ENCODE results near the gene C3orf20.

The C3orf20 gene

DNA sequence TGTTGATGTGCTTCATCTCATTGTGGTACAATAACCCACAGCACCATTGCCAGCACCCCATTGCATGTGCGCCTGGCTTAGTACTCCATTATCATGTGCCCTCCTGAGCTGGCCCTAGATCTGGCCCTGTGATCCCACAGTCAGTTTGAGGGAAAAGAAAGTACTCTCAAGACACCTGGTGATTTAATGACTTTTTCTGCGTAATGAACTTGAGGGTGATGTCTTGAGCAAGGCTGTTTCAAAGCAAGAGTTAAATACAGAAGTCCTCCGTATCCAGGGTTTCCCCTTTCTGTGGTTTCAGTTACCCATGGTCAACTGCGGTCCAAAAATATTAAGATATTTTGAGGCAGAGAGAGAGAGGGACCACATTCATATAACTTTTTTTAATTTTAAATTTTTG is 16.3 kb downstream of the C3orf20 start:
- Histone ChIP-seq H2AFZ (ENCODE audit: low read depth, low read length, severe bottlenecking) (no peak overlapping the region), H3K9me2 (replicated peaks; ENCODE audit: insufficient read depth, low read length) (no peaks in the 10 kb centered on the region), H4K20me1 (ENCODE audit: low read depth, low read length) (no peaks in the 10 kb centered on the region), H3K27me3 (ENCODE audit: low read length) (no peaks in the 10 kb centered on the region), H3K27ac (ENCODE audit: low read depth, low read length) (peak overlapping the region; percentile 99), H3F3A (ENCODE audit: insufficient read depth) (peaks cover 76% of the 10 kb centered on the region), H3K79me2 (ENCODE audit: insufficient read depth, low read length) (no peaks in the 10 kb centered on the region), H3K36me3 (ENCODE audit: low read length) (peaks cover 16% of the 10 kb centered on the region), H3K9ac (ENCODE audit: low read length) (peak overlapping the region; percentile 67), H3K9me3 (ENCODE audit: insufficient read depth, low read length) (peaks cover 6% of the 10 kb centered on the region; the same call in 1 of the 2 replicates), H3K4me2 (ENCODE audit: low read depth, low read length, poor library complexity, severe bottlenecking) (peak overlapping the region; percentile 92), H3K4me3 (ENCODE audit: insufficient read depth, low read length, poor library complexity, severe bottlenecking) (peak overlapping the region; percentile 5)
- TF ChIP-seq EZH2phosphoT487 (conservative IDR thresholded peaks at IDR 0.05; ENCODE audit: low read length) = no peak
- TF ChIP-seq, protein P1, sequence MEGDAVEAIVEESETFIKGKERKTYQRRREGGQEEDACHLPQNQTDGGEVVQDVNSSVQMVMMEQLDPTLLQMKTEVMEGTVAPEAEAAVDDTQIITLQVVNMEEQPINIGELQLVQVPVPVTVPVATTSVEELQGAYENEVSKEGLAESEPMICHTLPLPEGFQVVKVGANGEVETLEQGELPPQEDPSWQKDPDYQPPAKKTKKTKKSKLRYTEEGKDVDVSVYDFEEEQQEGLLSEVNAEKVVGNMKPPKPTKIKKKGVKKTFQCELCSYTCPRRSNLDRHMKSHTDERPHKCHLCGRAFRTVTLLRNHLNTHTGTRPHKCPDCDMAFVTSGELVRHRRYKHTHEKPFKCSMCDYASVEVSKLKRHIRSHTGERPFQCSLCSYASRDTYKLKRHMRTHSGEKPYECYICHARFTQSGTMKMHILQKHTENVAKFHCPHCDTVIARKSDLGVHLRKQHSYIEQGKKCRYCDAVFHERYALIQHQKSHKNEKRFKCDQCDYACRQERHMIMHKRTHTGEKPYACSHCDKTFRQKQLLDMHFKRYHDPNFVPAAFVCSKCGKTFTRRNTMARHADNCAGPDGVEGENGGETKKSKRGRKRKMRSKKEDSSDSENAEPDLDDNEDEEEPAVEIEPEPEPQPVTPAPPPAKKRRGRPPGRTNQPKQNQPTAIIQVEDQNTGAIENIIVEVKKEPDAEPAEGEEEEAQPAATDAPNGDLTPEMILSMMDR (IDR thresholded peaks at IDR 0.05; ENCODE audit: insufficient read depth, low read length, poor library complexity, severe bottlenecking) = no peak

DNA sequence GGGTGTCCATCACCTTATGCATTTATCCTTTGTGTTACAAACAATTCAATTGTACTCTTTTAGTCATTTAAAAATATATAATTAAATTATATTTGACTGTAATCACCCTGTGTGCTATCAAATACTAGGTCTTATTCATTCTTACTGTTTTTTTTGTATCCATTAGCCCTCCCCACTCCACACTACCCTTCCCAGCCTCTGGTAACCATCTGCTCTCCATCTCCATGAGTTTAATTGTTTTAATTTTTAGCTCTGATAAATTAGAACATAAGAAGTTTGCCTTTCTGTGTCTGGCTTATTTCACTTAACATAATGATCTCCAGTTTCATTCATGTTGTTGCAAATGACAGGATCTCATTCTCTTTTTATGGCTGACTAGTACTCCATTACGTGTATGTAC is 16.8 kb downstream of the C3orf20 start:
- peak overlapping the region; percentile 49 for H3K9ac ChIP-seq (ENCODE audit: low read length)

DNA sequence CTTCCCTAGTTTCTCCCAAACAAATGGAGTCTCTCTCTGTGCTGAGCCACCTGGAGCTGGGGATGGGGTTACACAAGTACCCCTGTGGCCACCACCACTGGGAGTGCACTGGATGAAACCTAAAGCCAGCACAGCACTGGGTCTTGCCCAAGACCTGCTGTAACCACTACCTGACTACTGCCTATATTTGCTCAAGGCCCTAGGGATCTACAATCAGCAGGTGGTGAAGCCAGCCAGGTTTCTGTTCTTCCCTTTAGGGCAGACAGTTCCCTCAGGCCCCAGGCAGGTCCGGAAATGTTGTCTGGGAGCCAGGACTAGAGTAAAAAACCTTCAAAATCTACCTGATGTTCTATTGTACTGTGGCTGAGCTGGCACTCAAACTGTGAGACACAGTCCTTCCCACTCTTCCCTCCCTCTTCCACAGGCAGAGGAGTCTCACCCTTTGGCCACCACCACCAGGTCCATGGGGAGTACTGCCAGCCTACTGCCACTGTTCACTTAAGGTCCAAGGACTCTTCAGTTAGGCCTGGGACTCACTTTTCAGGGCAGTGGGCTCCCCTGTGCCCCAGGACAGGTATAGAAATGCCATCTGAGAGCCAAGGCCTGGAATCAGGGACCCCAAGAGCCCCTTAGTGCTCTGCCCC is 23.8 kb downstream of the C3orf20 start:
- Histone ChIP-seq H3K9me3 (ENCODE audit: insufficient read depth, low read length) (no peaks in the 10 kb centered on the region), H3K4me2 (ENCODE audit: low read depth, low read length, poor library complexity, severe bottlenecking) (peak overlapping the region; percentile 33), H3K9ac (ENCODE audit: low read length) (peak overlapping the region; percentile 45), H3K9me2 (replicated peaks; ENCODE audit: insufficient read depth, low read length) (no peaks in the 10 kb centered on the region), H3K79me2 (ENCODE audit: insufficient read depth, low read length) (no peaks in the 10 kb centered on the region), H3K27ac (ENCODE audit: low read depth, low read length) (peak overlapping the region; percentile 67), H3K36me3 (ENCODE audit: low read length) (peaks cover 9% of the 10 kb centered on the region; the same call in 1 of the 2 replicates), H4K20me1 (ENCODE audit: low read depth, low read length) (no peaks in the 10 kb centered on the region), H3K4me3 (ENCODE audit: insufficient read depth, low read length, poor library complexity, severe bottlenecking) (no peak overlapping the region), H2AFZ (ENCODE audit: low read depth, low read length, severe bottlenecking) (no peak overlapping the region), H3K27me3 (ENCODE audit: low read length) (no peaks in the 10 kb centered on the region), H3F3A (ENCODE audit: insufficient read depth) (peaks cover 7% of the 10 kb centered on the region; the same call in 1 of the 2 replicates)
- no peak for TF ChIP-seq EZH2phosphoT487 (conservative IDR thresholded peaks at IDR 0.05; ENCODE audit: low read length)
- TF ChIP-seq, protein P1 (IDR thresholded peaks at IDR 0.05; ENCODE audit: insufficient read depth, low read length, poor library complexity, severe bottlenecking) = no peak

More for the DNA sequence above, 16.8 kb downstream of the C3orf20 start:
- no peaks in the 10 kb centered on the region for H3K79me2 ChIP-seq (ENCODE audit: insufficient read depth, low read length)
- H2AFZ ChIP-seq (ENCODE audit: low read depth, low read length, severe bottlenecking) = no peak overlapping the region
- H3K9me2 ChIP-seq (replicated peaks; ENCODE audit: insufficient read depth, low read length) = no peaks in the 10 kb centered on the region
- H3F3A ChIP-seq (ENCODE audit: insufficient read depth) = peaks cover 71% of the 10 kb centered on the region
- peak overlapping the region; percentile 8 for H3K4me3 ChIP-seq (ENCODE audit: insufficient read depth, low read length, poor library complexity, severe bottlenecking)
- no peaks in the 10 kb centered on the region for H4K20me1 ChIP-seq (ENCODE audit: low read depth, low read length)
- H3K27me3 ChIP-seq (ENCODE audit: low read length) = no peaks in the 10 kb centered on the region
- peaks cover 6% of the 10 kb centered on the region; the same call in 1 of the 2 replicates for H3K9me3 ChIP-seq (ENCODE audit: insufficient read depth, low read length)
- H3K4me2 ChIP-seq (ENCODE audit: low read depth, low read length, poor library complexity, severe bottlenecking) = peak overlapping the region; percentile 92
- TF ChIP-seq EZH2phosphoT487 (conservative IDR thresholded peaks at IDR 0.05; ENCODE audit: low read length) = no peak
- TF ChIP-seq, protein P1 (IDR thresholded peaks at IDR 0.05; ENCODE audit: insufficient read depth, low read length, poor library complexity, severe bottlenecking) = no peak
- H3K36me3 ChIP-seq (ENCODE audit: low read length) = peaks cover 16% of the 10 kb centered on the region
- H3K27ac ChIP-seq (ENCODE audit: low read depth, low read length) = peak overlapping the region; percentile 99

All from SU-DHL-6 (cell line).